ENCODE measurements around the gene TBC1D8.
A peak's percentile ranks its signal among the peaks of the same experiment; 100 is the strongest.

The TBC1D8 gene

DNA sequence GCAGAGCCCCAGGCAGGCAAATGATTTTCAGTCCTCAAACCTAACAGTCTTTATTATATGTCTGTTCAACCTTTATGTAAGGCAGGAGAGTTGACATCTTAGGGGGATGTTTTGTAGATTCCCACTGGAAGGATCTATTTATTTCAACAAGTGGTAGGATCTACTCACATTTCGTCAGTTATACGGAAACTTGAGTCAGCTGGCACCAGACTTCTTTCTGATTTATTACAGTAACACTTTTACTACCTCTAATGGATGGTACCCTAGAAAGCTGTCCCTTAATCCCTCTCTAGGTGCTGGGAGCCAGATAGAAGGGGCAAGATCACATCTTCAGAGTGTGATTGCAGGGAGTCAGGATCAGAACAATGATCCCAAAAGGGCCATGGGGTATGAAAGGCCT, 151.2 kb downstream of the TBC1D8 start:
- no peak for DNase-seq (ENCODE audit: low read depth in 2 of 2)

GRCh38 chr2:100998235-100998573, 153.0 kb downstream of the TBC1D8 start:
- no peak for DNase-seq (ENCODE audit: low read depth in 2 of 2)

DNA sequence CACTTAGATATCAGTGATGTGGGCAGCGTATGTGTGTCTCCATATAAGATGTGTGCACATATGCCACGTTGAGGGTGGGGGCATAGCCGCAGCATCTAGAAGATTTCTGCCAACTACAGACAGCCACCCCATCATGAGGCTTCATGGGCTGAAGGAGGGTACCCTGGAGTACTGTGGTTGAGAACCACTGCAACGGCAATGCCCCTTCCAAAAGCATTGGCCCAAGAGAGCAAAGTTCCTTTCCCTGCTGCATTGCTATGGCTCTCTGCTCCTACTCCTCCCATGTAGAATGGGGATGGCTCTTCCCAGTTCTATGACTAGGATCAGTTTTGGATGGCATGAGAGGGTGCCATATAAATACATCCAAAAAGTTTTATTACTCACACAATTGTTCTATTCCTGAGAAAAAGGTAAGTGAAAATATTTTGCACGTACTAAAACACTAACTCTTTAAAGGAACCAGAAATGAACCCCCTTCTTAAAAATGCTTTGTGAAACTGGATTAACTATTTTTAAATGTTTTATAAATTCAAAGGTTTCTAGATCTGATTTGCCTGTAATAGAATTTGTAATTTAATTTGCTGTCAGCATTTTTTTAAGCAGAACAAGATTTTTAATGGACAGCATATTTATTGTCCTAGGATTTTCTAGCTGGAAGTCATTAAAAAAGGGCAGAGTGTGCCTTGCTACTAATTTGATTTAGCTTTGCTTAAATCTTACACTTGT, 153.5 kb downstream of the TBC1D8 start:
- DNase-seq (ENCODE audit: low read depth in 2 of 2) = no peak

DNA sequence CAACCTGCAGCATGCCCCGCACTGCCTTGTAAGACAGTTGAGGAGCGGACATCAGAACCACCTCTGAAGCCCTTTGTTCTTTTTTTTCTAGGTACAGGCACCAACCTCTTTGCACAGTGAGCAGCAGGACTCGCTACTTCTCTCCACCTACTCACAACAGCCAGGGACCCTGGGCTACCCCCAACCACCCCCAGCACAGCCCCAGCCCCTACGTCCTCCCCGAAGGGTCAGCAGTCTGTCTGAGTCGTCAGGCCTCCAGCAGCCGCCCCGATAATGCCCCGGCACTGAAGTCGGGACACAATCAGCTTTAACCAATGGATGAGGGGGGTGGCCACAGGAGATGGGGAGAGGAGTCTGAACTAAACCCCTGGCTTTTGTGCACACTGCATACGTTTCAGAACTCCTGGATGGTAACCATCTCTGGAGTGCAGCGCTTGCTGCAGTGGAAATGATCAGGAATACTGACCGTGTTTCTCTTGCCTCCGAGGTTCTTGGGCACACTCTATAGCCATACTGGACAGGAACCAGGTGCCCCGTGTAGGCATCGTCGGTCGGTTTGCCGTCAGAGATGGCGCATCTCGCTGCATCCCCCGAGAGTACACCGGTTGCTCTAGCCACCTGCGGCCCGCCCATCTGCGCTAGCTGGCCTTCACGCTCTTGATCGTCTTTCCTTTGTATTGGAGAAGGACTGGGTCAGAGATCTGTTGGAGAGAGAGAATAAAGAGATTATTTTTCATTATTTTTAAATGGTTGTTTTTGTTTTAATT, 155.7 kb downstream of the TBC1D8 start:
- no peak for DNase-seq (ENCODE audit: low read depth in 2 of 2)

DNA sequence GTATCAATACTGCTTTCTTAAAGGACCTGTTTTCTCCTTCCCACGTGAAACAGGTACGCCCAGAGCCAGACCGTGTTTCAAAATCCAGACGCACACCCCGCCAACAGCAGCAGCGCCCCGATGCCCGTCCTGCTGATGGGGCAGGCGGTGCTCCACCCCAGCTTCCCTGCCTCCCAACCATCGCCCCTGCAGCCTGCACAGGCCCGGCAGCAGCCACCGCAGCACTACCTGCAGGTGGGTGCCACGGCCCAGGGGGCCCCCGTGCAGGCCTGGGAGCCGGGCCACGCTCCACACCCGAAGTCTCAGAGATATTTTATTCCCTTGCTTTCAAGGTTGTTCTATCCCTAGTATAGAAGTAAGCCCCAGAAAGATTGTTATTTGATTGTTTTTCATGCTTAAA, 157.9 kb downstream of the TBC1D8 start:
- no peak for DNase-seq (ENCODE audit: low read depth in 2 of 2)

- no peak for DNase-seq (ENCODE audit: low read depth in 2 of 2)
Measured at GRCh38 chr2:100992262-100992661, 158.9 kb downstream of the TBC1D8 start.

DNA sequence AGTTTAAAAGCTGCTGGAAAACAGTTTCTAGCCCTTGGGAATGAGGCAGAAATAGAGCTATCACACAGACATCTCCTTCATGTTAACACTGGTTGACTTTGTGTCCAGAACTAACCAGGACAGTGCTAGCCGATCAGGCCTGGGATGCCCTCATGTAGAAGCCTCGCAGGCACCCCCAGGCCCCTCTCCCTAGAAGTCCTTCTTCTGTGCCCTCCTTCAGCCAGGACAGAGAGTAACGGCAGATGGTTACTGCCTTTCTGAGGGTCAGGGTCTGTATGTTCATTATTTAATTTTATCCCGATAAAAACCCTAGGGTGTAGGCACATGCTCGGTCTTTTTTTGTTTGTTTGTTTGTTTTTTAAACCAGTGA, 159.8 kb downstream of the TBC1D8 start:
- no peak for DNase-seq (ENCODE audit: low read depth in 2 of 2)

DNA sequence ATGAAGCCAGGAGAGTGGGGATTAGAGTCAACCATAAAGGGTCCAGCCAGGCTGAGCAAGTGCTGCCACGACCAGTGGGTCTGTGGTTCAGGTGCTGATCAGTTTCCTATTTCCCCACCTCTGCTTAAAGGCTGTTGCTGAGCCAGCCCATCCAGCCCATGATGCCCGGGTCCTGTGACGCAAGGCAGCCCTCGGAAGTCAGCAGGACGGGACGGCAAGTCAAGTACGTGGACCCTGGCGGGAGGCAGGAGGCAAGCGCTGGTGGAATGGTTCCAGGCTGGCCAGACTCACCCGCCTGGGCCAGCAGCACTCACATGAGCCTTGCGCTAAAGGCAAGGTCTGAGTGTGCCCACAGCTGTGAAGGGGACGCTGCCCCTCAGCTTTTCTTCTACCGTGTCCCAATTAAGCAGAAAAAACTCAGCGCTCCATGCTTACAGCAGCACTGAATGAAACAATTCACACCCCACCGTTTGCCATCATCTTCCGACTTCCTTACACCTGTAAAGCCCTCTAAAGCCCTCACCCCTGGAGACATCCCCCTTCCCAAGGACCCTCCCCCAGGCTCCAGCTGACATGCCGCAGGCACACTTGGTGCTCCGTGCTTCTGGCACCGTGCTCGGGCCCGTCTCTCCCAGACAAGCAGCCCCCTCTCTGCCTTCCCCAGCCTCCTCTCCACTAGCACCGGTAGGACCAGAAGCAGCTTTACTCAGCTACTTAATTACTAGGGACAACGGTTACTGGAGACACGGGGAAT, 160.4 kb downstream of the TBC1D8 start:
- no peak for DNase-seq (ENCODE audit: low read depth in 2 of 2)

GRCh38 chr2:100990166-100990565, 161.0 kb downstream of the TBC1D8 start:
- DNase-seq (ENCODE audit: low read depth in 2 of 2) = no peak

- no peak for DNase-seq (ENCODE audit: low read depth in 2 of 2)
Measured at GRCh38 chr2:100989666-100990065, 161.5 kb downstream of the TBC1D8 start.

GRCh38 chr2:100988630-100989417, 162.4 kb downstream of the TBC1D8 start:
- no peak for DNase-seq (ENCODE audit: low read depth in 2 of 2)

DNA sequence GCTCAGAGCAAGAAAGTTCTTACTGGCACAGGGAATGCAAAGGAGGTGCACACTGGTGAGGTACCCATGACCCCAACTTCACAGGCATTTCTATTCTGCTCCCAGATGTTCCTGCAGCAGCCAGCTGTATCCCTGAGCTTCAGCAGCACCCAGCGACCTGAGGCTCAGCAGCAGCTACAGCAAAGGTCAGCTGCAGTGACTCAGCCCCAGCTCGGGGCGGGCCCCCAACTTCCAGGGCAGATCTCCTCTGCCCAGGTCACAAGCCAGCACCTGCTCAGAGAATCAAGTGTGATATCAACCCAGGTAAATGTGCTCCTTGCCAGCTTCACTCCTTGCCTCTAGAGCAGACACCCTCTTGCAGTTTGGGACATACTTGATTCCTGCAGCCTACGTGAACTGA, 163.2 kb downstream of the TBC1D8 start:
- DNase-seq (ENCODE audit: low read depth in 2 of 2) = no peak

GRCh38 chr2:100987536-100987935, 163.6 kb downstream of the TBC1D8 start:
- DNase-seq (ENCODE audit: low read depth in 2 of 2) = no peak

- no peak for DNase-seq (ENCODE audit: low read depth in 2 of 2)
Measured at GRCh38 chr2:100986157-100986556, 165.0 kb downstream of the TBC1D8 start.

GRCh38 chr2:100984892-100985307, 166.3 kb downstream of the TBC1D8 start:
- DNase-seq (ENCODE audit: low read depth in 2 of 2) = peak; percentile 40 to 50

- DNase-seq (ENCODE audit: low read depth in 2 of 2) = no peak
Measured at GRCh38 chr2:100983684-100984310, 167.4 kb downstream of the TBC1D8 start.

DNA sequence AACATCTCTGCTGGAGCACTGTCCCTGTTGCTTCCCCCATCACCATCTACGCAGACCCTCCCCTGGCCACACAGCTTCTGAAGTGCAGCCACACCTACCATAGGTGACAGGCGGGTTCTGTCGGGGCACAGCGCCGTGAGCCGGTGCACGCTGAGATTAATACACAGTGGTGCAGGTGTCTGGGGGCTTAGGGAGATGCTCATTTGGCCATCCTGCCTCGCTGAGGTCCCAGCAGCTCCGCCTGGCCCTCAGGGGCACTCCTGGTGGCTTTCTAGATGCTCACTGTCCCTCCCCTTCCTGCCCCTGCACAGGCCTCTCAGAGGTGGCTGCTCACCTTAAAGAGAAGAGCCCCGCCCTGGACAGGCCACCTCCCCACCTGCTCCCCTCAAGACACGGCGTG, 168.0 kb downstream of the TBC1D8 start:
- no peak for DNase-seq (ENCODE audit: low read depth in 2 of 2)

GRCh38 chr2:100982431-100982861, 168.7 kb downstream of the TBC1D8 start:
- DNase-seq (ENCODE audit: low read depth in 2 of 2) = no peak

DNA sequence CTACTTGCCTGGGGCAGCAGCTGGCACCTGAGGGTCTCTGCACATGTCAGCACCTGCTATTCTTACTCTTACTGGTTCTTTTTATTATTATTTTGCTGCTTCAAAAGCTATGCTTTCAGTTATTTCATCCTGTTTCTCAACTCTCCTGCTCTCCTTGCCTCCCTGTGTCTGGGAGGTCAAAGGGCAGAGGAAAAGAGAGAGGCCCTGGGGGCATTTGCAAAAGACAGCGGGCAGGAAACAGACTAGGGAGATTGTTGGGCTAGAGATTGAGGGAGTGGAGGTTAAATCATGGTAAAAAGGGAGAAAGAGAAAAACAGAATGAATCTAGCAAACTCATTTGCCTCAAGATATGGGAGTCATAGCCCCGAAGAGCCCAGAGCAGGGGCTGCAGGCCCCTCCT, 170.2 kb downstream of the TBC1D8 start:
- no peak for DNase-seq (ENCODE audit: low read depth in 2 of 2)

GRCh38 chr2:100980046-100980445, 171.1 kb downstream of the TBC1D8 start:
- no peak for DNase-seq (ENCODE audit: low read depth in 2 of 2)

- DNase-seq (ENCODE audit: low read depth in 2 of 2) = no peak
Measured at GRCh38 chr2:100978582-100979191, 172.5 kb downstream of the TBC1D8 start.
